MM.1S (cell line): ENCODE results near the gene SEMA4D.

ENCODE experiments used
- EZH2 ChIP-seq: fragments of 300-600 bp; sonication (generic); optimal IDR thresholded peaks from 2 replicates; pipeline ENCODE3; 2017; ENCODE audit warnings: low read depth, mild to moderate bottlenecking, antibody characterized with exemption, low read length, mixed read lengths
- TF ChIP-seq, protein P1 (sequence below): fragments of 300-600 bp; sonication (generic); IDR thresholded peaks from 2 replicates; pipeline ENCODE4 v1.5.1; 2016; ENCODE audit warnings: antibody characterized with exemption, low read length, mixed read lengths

GRCh38 chr9:89462199-89462598 lies 35.7 kb downstream of the SEMA4D start:
- TF ChIP-seq, protein P1, sequence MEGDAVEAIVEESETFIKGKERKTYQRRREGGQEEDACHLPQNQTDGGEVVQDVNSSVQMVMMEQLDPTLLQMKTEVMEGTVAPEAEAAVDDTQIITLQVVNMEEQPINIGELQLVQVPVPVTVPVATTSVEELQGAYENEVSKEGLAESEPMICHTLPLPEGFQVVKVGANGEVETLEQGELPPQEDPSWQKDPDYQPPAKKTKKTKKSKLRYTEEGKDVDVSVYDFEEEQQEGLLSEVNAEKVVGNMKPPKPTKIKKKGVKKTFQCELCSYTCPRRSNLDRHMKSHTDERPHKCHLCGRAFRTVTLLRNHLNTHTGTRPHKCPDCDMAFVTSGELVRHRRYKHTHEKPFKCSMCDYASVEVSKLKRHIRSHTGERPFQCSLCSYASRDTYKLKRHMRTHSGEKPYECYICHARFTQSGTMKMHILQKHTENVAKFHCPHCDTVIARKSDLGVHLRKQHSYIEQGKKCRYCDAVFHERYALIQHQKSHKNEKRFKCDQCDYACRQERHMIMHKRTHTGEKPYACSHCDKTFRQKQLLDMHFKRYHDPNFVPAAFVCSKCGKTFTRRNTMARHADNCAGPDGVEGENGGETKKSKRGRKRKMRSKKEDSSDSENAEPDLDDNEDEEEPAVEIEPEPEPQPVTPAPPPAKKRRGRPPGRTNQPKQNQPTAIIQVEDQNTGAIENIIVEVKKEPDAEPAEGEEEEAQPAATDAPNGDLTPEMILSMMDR: no peak
- TF ChIP-seq EZH2: no peak
